NCI-H748 (cell line): Measurements from ENCODE around the gene EDN2.

Source experiments
- DNase-seq: peaks from one replicate; lab custom pipeline; 2025; ENCODE audit not compliant: unreplicated experiment; lab: John Stamatoyannopoulos, UW

EDN2 gene

DNA sequence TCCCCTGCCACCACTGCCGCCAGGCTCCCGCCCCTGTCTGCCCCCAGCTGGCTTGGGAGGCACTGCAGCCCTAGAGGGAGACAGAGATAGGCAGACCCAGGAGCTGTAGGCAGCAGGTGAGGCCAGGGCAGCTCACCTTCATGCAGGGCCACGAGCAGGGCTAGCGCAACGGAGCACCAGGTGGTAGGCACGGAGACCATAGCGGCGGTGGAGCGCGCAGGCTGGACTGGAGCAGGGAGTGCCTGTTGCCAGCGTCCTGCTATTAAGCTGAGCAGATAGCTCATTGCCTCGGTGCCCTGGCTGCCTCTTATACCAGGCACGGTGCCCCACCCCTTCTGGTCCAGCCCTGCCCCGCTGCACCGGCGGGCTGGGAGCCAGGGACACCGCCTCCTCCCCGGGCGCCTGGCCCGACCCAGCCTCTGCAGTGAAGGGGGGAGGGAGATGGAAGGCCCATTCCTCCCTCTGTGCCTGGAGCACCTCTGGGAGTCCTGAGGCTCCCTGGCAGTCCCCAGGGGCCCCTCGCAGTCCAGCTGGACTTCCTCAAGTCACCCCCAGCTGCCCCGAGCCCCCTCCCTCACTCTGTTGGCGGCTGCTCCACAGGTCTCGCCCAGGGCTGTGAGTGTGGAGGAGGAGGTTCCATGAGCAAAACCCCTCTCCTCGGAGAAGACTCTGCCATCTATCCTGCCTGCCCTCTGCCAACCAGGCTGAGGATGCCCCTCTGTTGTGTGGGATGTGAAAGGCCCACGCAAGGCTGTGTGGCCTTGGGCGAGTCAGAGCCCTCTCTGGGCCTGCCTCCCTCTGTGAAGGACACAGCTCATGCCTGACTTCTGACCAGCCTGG is at the start of gene EDN2:
Gene EDN2 (minus strand): TSS at position 282 of the 840 bp plus-strand sequence. CDS start 82 bp downstream, at position 200.
- peak; percentile 98 for DNase-seq

DNA sequence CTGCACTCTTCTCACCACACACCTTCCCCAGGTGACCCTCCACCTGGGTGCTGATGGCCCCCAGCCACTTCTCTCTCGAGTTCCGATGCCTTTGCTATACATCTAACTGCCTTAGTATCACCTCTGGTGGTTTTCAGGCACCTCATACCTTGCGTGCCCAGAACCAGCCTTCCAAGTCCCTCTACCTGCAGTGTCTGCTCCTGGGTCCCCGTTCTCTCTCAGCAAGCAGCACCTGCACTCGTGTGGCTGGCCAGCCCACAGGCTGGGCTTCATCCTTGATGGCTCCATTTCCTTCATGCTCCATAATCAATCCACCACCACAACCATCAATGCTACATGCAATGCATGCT is 49.2 kb upstream of the EDN2 start:
- DNase-seq: no peak

DNA sequence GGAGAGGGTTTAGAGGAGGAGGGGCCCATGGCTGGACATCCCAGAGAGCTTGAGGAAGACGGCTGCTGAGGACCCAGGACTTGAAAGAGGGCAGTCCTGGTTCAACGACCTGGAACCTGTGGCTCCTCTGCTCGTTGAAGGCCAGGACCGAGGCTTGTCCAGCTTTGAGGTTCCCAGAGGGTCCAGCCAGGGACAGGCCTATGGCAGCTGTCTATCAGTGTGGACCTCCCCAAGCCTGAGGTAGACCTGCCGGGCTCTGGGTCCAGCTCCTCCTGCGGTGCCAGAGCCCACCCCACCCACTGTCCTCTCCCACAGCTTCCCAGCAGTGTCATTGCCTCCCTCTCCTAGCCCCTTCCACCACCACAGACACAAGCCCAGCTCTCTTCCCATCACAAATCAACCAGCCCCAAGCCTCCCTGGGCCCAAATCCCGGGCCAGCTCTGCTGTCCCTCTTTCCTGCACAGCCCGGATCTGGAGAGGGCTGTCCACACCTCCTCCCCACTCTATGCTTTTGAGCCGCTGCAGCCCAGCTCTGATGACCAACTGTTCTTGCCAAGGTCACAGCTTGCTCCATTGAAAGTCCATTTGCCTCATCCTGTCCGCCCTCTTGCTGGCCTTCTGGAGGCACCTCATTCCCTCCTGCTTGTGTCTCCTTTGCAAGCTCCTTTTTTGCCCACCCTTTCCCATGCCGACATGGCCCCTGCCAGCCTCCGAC is 48.7 kb upstream of the EDN2 start:
- DNase-seq: no peak

DNA sequence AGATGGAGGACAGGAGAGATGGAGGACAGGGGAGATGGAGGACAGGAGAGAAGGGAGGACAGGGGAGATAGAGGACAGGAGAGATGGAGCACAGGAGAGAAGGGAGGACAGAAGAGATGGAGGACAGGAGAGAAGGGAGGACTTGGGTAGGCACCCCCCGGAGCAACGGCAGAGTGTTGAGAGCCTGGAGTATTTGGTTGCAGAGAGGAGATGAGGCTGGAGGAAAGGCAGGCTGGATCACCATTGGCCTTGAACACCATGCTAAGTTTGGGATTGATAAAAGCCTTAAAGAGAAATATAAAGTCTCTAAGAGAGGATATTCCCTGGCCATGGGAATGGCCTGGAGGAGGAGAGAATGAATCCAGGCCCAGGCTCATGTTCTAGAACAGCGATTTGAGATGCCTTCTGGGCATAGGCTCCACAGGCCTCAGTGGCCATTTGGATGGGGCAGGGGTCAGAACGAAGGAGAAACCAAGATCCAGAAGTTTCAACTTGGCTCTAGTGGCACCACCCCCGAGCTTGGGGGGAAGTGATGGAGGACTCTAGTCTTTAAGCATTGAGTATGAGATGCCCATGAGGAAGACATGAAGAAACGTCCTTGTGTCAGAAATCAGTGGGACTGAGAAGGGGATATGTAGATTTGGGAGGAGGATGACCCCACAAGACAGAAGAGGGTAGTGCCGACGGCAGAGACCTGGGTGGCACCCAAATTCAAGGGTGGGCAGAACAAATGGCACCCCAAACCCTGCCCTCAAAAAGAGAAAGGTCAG is 47.9 kb upstream of the EDN2 start:
- DNase-seq: no peak

DNA sequence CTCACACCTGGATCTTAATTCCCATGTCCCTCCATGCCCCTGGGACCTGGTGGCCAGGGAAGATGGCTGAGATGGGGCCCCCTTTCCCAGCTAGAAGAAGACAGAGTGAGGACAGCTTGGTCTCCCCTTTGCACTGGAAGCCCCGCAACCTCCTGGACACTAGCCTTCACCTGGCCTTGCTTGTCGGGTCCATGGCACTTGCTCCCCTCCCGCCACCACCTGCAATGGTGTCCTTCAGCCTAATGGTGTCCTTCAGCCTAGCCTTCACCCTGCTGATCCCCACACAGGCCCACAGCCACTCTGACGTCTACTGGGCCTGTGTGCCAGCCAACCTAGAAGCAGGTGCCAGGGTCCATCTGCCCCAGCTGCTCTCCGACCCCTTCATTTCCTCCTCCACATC is 45.9 kb upstream of the EDN2 start:
- no peak for DNase-seq

DNA sequence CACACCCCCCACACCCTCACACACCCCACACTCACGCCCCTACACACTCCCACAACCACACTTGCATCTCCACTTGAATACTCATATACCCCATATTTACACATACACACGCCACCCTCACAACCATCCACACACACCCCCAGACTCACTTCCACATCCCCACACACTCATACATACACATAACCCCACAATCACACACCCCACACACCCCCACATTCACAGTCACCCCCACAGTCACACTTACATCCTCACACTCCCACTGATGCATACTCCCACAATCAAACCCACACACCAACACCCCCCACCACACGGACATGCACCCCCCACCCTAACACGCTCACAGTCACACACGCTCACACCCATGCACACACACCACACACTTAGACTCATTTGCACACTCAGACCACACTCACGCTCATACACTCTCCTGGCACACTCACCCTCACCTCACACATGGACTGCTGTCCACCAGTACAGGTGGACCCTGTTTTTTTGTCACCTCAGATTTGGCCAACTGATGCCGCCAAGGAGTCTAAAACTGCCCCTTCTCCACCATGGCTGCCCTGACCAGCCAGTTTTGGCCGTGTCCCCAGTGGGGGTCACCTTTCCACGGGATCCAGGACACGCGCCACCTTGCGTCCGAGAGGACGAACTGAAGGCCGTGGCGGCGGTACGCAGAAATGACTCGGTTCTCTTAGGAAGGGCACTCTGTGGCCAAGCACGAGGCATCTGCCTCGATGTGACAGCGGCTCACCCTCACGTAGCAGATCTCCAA is 45.3 kb upstream of the EDN2 start:
- no peak for DNase-seq

DNA sequence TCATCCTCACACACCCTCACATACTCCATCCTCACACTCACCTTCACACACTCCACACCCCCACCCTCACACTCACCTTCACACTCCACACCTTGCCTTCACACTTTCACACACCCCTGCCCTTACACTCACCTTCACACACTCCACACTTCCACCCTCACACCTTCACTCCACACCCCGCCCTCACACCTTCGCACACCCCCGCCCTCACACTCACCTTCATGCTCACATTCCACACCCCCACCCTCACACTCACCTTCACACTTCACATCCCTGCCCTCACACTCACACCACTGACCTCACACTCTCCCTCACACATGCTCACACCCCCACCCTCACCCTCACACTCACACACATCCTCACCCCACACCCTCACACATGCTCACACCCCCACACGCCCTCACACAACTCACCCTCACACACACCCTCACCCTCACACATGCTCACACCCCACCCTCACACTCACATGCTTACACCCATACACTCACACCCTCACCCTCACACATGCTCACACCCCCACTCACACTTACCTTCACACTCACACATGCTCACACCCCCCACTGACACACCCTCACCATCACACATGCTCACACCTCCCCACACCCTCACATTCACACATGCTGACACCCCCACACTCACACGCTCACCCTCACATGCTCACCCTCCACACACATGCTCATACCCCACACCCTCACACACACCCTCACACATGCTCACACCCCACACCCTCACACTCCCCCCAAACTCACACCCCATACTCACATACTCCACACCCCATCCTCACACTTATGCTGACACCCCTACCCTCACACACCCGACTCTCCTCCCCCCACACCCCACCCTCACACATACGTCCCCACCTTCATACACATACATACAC is 44.5 kb upstream of the EDN2 start:
- DNase-seq: no peak

DNA sequence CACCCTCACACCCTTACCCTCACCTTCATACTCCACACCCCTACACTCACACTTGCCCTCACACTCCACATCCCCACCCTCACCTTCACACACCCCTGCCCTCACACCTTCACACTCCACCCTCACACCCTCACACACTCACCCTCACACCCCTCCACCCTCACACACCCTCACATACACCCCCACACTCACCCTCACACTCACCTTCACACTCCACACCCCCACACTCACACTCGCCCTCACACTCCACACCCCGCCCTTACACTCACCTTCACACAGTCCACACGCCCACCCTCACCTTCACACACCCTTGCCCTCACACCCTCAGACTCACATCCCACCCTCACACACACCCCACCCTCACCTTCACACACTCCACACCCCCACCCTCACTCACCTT is 43.6 kb upstream of the EDN2 start:
- DNase-seq: no peak

DNA sequence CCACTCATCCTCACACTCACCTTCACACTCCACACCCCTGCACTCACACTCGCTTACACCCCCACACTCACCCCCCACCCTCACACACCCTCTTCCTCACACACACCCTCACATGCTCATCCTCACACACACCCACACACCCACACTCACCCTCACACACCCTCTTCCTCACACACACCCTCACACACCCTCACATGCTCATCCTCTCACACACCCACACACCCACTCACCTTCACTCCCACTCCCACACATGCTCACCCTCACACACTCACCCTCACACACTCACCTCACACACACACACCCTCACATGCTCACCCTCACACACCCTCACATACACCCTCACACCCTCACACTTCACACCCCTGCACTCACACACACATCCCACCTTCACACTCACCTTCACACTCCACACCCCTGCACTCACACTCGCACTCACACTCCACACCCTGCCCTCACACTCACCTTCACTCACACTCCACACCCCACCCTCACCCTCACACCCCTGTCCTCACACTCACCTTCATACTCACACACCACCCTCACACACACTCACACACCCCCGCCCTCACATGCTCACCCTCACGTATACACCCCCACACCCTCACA is 42.6 kb upstream of the EDN2 start:
- DNase-seq: no peak

DNA sequence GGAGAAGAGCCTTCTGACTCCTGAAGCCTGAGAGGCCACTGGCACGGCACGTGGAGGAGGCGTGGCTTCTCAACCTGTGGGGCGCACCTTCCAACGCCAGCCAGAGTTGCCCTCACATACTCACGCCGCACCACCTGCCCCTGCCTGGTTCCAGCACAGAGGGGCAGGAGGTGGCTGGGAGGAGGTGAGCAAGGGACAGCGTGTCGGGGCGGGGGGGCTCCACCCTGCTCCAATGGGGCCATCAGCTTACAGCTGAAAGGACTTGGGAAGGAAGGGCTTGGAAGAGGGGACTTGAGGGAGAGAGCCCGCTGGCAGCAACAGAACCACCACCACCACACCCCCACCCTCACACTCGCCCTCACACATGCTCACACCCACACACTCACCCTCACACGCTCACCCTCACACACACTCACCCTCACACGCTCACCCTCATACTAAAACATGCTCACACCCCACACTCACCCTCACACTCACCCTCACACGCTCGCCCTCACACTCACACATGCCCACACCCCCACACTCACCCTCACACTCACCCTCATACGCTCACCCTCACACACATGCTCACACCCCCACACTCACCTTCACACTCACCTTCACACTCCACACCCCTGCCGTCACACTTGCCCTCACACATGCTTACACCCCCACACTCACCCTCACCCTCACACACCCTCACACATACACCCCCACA is 41.6 kb upstream of the EDN2 start:
- peak; percentile 89 for DNase-seq

DNA sequence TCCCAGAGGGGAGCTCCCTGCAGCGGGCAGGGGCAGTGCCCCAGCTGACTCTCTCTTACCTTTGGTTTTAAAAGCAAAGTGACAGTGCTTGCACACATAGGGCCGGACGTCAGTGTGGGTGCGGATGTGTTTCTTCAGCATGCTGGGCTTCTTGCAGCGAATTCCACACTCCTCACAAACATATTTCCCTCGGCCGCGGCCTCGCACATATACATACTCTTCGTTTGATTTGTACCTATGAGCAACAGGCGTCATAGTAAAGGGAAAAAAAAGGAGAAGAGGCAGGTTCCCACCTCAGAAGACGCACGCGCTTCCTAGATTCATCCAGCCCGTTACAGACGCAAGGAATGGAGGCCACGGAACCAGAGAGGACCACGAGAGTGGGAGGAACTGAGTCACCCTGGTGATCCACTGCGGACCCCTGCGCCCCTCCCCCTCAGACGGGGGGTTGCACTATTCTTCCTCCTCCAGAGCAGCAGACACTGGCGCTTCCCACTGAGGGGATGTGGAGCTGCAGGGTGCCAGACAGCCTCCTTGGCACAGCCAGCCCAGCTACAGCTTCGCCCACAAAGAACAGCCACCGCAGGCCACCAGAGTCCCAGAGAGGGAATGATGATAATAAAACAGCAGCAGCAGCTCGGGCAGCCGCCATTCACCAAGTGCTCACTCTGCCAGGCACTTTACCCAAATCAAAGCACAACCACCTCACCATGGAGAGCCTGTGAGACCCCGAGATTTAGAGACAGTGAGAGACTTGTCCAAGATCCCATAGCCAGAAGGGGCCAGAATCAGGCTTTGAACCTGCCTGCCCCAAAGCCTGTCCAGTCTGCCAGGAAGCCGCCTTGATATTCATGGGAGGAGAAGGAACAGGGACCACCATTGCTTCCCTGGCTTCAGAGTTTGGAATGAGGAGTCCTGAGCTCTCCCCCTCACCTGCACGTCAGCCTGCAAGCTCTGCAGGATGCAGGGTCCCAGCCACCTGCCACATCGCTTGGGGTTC is 40.5 kb upstream of the EDN2 start:
- no peak for DNase-seq

DNA sequence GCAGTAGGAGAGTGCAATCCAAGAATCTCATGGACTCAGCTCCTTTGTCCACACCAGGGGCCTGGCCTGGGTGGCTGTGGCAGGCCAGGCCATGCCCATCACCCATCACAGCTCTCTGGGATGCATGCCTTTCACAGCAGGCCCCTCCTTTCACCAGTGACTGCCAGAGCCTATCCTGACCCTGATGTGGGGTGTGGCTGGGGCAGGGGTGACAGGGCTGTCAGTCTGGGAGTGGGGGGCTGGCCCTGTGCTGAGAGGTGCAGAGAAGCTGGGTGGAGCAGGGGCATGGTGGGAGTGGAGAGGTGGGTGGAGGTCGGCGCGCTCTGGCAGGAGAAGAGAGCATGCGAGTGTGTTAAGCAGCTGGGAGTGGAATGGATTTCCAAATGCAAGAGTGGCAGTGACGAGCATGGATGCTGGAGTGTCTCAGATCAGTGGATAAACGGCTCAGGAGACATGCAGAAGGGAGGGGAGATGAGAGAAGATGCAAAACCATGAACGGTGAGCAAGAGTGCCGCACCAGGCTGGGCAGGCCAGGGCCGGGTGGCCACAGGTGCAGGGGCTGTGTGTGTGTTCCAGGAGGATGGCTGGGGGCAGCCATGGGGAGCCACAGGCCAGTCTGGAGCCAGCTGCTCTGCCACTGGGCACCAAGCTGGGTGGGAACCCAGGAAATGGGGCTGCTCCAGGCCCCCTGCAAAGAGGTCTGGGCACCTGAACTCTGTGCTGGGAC is 39.6 kb upstream of the EDN2 start:
- no peak for DNase-seq

DNA sequence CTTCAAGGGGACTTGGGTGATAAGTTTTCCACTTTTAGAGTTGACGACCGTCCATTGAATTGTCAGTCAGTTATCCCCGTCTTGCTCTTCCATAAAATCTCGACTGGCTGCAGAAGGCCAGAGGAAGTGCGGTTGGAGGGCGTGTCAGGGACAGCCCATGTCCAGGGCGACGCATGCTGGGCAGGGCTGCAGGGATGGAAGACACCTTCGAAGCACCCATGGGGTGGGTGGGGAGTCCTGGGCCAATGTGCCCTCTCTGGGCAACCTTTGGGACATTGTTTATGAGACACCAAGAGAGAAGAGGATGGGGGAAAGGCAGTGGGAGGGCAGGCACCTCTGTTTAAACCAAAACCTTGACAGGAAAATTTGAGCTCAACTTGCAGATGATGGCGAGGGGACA is 38.6 kb upstream of the EDN2 start:
- no peak for DNase-seq

DNA sequence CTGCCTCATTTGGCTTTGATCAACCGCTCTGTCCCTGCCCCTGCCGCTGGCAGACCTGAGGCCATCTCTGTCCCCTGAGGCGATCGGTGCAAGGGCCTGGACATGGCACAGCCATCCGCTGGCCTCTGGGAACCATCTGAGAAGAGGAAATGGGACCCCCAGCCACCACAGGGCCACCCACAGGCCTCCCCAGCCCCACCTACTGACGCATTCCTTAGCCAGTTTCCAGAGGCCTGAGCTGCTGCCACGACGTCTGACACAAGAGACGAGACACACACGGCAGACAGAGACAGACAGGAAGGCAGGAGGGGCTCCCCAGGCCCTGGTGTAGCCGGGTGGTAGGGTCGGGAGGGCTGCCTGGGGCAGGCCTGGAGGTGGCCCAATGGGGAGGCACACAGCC is 37.3 kb upstream of the EDN2 start:
- DNase-seq: no peak

DNA sequence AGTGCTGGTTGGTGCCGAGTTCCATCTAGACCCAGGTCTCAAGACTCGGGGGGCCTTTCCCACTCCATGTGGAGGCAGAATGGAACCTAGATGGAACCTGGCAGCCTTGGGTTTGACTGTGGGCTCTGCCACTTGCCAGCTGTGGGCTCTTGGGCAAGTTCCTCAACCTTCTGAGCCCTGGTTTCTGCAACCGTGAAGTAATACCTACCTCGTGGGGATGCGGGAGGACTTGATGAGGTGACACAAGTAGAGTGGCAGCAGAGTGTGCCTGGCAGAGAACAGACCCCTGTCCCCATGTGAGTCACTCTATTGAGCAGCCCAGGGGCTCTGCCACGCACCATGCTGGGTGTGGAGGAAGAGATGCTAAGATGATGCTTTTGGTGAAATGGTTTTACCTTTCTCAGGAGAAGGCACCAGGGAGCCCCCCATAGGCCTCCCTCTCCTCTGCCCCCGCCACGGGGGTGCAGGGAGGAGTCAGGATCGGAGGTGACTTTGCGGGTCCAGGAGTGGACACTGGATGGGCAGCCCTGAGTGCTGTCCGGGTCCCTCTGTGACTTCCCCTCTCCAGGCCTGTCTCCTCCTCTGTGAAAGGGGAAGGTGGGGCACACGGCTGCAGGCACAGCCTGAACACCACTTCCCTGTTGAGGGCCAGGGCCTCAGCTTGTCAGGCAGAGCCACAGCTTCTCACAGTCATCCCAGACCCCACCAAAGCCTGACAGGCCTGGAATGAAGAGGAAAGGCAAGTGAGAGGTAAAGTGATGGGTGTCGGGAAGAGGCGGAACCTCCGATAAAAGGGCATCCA is 36.7 kb upstream of the EDN2 start:
- DNase-seq: no peak

DNA sequence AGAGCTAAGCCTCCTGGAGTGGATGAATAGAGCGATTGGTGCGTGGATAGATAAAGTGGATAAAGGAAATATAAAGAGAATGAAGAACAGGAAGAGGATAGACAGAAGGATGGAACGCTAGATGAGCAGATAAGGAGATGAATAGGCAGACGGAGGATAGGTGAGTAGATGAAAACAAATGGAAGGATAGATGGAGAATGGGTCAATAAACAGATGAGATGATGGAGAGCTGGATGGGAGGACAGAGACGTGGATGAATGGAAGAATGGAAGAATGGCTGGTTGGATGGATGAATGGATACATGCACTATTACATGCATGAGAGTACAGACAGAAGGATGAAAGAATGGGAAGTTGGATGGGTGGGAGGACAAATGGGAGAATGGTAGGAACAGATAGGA is 35.2 kb upstream of the EDN2 start:
- DNase-seq: no peak
